ENCODE measurements around the gene ATXN7.

GRCh38 chr3:63927422-63928280, 64.0 kb downstream of the ATXN7 start:
- no peak for TF ChIP-seq CTCF (IDR thresholded peaks at IDR 0.05)
- TF ChIP-seq ZFX (IDR thresholded peaks at IDR 0.05; ENCODE audit: borderline replicate concordance): no peak

Measured in 22Rv1 (cell line).